Esophagus muscularis mucosa (tissue), 4 donors: ENCODE measurements around the gene TCAIM. TPM values are rescaled to one million over a fixed set of nuclear protein-coding genes. Genes with fewer than 3 reads are reported as not detected.
"Not testable (repeated sequence)": the region's sequence is repeated elsewhere in the genome, so short reads cannot be mapped to it uniquely, and the experiment has no call there.

Experiments used
- DNase-seq: peaks from one replicate; pipeline ENCODE4 v3.0.0-alpha.2; 2017; ENCODE audit errors: extremely low spot score
- H3K27ac ChIP-seq, 4 donors: fragments of 200-600 bp; sonication (generic); replicated peaks in 1 of 4; 1 replicate in 3 of 4; 2 replicates in 1 of 4; pipeline ENCODE4 v1.5.1; 2016 to 2019; ENCODE audit warnings: mild to moderate bottlenecking in 1 of 4
- H3K27me3 ChIP-seq, 4 donors: fragments of 200-600 bp; sonication (generic); one replicate each; pipeline versions ENCODE4 v1.5.1 to v1.6.0; 2016 to 2019
- H3K36me3 ChIP-seq, 4 donors: fragments of 200-600 bp; sonication (generic); one replicate each; pipeline ENCODE4 v1.5.1; 2016 to 2019
- H3K4me1 ChIP-seq, 4 donors: fragments of 200-600 bp; sonication (generic); one replicate each; pipeline ENCODE4 v1.5.1; 2016 to 2019
- H3K4me3 ChIP-seq, 4 donors: fragments of 200-600 bp; sonication (generic); 1 replicate in 2 of 4; 2 replicates in 2 of 4; pipeline ENCODE4 v1.5.1; 2016 to 2019; ENCODE audit warnings: mild to moderate bottlenecking in 4 of 4, moderate library complexity in 1 of 4
- H3K9me3 ChIP-seq, 4 donors: fragments of 200-600 bp; sonication (generic); 1 replicate in 3 of 4; 2 replicates in 1 of 4; pipeline ENCODE4 v1.5.1; 2016 to 2019
- CTCF ChIP-seq, 3 experiments: fragments of 200-600 bp in 2 of 3; fragments of 450-650 bp in 1 of 3; sonication (generic) in 2 of 3; IDR thresholded peaks; one replicate each; pipeline ENCODE4 v1.5.1; 2017 to 2019; ENCODE audit warnings: antibody characterized with exemption in 3 of 3, mild to moderate bottlenecking in 2 of 3, moderate library complexity in 1 of 3
- EP300 ChIP-seq: sonication (generic); formaldehyde crosslinking; IDR thresholded peaks from one replicate; pipeline ENCODE4 v1.6.1; 2017; ENCODE audit warnings: antibody characterized with exemption
- POLR2A ChIP-seq: fragments of 450-650 bp; IDR thresholded peaks from one replicate; pipeline ENCODE4 v1.6.1; 2017; ENCODE audit warnings: antibody characterized with exemption, moderate library complexity, mild to moderate bottlenecking, low read depth
- POLR2AphosphoS5 ChIP-seq, 2 donors: sonication (generic); formaldehyde crosslinking; IDR thresholded peaks; one replicate each; pipeline ENCODE4 v1.6.1; 2017; ENCODE audit warnings: antibody characterized with exemption in 2 of 2
- WGBS: methylation state at CpG from one replicate; pipeline ENCODE4 v1.1.5; 2018; 5-methylcytosine and 5-hydroxymethylcytosine counted together
- intact Hi-C: fragments of 100-400 bp; cut with DNase I; formaldehyde crosslinking; loops from one replicate; pipeline ENCODE4 v1.15.1; 2023
- total RNA-seq, 4 donors: library from RNA; depleted of rRNA; stranded (reverse); fragments of >200 nt; gene quantifications; one replicate each; pipeline versions ENCODE4 v1.1.0 to v1.2.1, GENCODE V29; 2016

The TCAIM gene
- total RNA-seq, 4 donors from 2014 or later: 32.0 to 46.4 (median 36.5) TPM

GRCh38 chr3:44396200-44397171, 57.9 kb downstream of the TCAIM start:
- Histone ChIP-seq H3K4me1 (no peaks in the 10 kb centered on the region), H3K27me3 (no peaks in the 10 kb centered on the region), H3K4me3 (no peak overlapping the region), H3K36me3 (peaks cover 4 to 48% (median 19%) of the 10 kb centered on the region in 4 donors), H3K9me3 (no peaks in the 10 kb centered on the region), H3K27ac (no peak overlapping the region)
- intact Hi-C loops: loop anchor here (10.0 kb wide), 1 partner anchor 72 kb away; no protein-coding TSS in a partner anchor
- DNase-seq: no peak
- no peak for TF ChIP-seq POLR2A
- no peak for TF ChIP-seq CTCF (IDR thresholded peaks at IDR 0.05)
- no peak for TF ChIP-seq EP300
- TF ChIP-seq POLR2AphosphoS5 (IDR thresholded peaks at IDR 0.05): no peak
- WGBS: 95% methylated on average over 9 of the region's 9 CpGs

DNA sequence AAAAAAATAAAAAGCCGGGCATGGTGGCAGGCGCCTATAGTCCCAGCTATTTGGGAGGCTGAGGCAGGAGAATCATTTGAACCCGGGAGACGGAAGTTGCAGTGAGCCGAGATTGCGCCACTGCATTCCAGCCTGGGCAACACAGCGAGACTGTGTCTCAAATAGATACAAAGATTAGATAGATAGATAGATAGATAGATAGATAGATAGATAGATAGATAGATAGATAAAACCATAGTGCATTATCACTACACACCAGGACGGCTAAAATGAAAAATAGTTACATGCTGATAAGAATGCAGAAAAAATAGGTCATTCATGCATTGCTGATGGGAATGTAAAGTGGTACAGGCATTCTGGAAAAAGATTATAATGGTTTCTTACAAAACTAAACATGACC, 59.7 kb downstream of the TCAIM start:
- not testable (repeated sequence) for DNase-seq, H3K27ac ChIP-seq, H3K4me1 ChIP-seq, H3K4me3 ChIP-seq, H3K9me3 ChIP-seq, H3K27me3 ChIP-seq
- WGBS: 93% methylated on average over 8 of the region's 8 CpGs
- peaks cover 4 to 56% (median 16%) of the 10 kb centered on the region in 4 donors for H3K36me3 ChIP-seq
- intact Hi-C loops: loop anchor here (10.0 kb wide), 1 partner anchor 73 kb away; no protein-coding TSS in a partner anchor

DNA sequence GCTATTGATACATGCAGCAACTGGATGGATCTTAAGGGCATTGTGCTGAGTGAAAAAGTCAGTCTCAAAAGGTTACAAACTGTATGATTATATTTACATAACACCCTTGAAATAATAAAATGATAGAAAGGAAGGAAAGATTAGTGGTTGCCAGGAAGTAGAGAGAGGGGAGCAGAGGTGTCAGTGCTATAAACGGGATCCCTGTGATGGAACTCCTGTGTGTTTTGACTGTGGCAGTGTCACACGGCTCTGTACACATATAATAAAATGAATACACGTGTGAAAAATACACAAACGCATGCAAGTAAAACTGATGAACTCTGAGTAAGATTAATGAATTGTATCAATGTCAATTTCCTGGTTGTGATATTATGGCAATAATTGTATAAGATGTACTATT, 60.3 kb downstream of the TCAIM start:
- H3K4me3 ChIP-seq: no peak overlapping the region
- no peaks in the 10 kb centered on the region for H3K4me1 ChIP-seq
- H3K9me3 ChIP-seq: no peaks in the 10 kb centered on the region
- WGBS: 57% methylated on average over 4 of the region's 4 CpGs
- H3K27ac ChIP-seq: no peak overlapping the region
- no peak for TF ChIP-seq POLR2AphosphoS5 (IDR thresholded peaks at IDR 0.05)
- TF ChIP-seq POLR2A: no peak
- no peak for TF ChIP-seq CTCF (IDR thresholded peaks at IDR 0.05)
- no peak for DNase-seq
- intact Hi-C loops: loop anchor here (10.0 kb wide), 1 partner anchor 74 kb away; no protein-coding TSS in a partner anchor
- H3K27me3 ChIP-seq: no peaks in the 10 kb centered on the region
- H3K36me3 ChIP-seq: peaks cover 4 to 56% (median 15%) of the 10 kb centered on the region in 4 donors

DNA sequence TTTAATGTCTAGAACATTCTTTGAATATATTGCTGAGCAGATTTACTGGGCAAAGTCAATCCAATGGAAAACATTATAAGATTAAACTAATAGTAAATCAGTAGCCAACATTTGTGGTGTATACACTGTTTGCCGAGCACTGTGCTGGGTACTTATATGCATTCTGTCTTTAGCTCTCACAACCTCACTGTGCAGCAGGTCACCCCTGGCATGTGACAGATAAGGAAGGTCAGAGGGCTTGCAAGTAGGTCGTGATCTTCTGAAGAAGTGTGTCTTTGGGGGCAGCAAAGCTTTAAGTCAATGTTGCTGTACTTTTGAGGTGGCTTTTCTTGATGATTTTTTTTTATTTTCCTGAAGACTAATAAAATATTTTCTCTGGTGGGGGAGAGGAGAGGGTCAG, 62.2 kb downstream of the TCAIM start:
- Histone ChIP-seq H3K9me3 (no peaks in the 10 kb centered on the region), H3K4me3 (no peak overlapping the region), H3K36me3 (peaks cover 4 to 59% (median 14%) of the 10 kb centered on the region in 4 donors), H3K27me3 (no peaks in the 10 kb centered on the region), H3K27ac (no peak overlapping the region), H3K4me1 (no peaks in the 10 kb centered on the region)
- TF ChIP-seq EP300: no peak
- TF ChIP-seq POLR2AphosphoS5 (IDR thresholded peaks at IDR 0.05): no peak
- no peak for TF ChIP-seq CTCF (IDR thresholded peaks at IDR 0.05)
- no peak for TF ChIP-seq POLR2A
- 69% methylated on average over 2 of the region's 2 CpGs for WGBS
- DNase-seq: no peak
- intact Hi-C loops: no loop called here

GRCh38 chr3:44402548-44402947, 64.0 kb downstream of the TCAIM start:
- peaks cover 4 to 53% (median 10%) of the 10 kb centered on the region in 4 donors for H3K36me3 ChIP-seq
- no peaks in the 10 kb centered on the region for H3K27me3 ChIP-seq
- H3K27ac ChIP-seq: no peak overlapping the region
- no peaks in the 10 kb centered on the region for H3K4me1 ChIP-seq
- no peak for TF ChIP-seq EP300
- TF ChIP-seq CTCF (IDR thresholded peaks at IDR 0.05): no peak
- TF ChIP-seq POLR2A: no peak
- TF ChIP-seq POLR2AphosphoS5 (IDR thresholded peaks at IDR 0.05): no peak
- intact Hi-C loops: no loop called here
- no peaks in the 10 kb centered on the region for H3K9me3 ChIP-seq
- no peak for DNase-seq
- no peak overlapping the region for H3K4me3 ChIP-seq
- 94% methylated on average over 3 of the region's 3 CpGs for WGBS
